GM18909 (cell line): ENCODE measurements around the gene ZFYVE9.

Experiments used
- ATAC-seq: cut with Tn5 transposase; IDR thresholded peaks from one replicate; pipeline ENCODE4 v1.9.1; 2021; ENCODE audit warnings: mild to moderate bottlenecking; ENCODE audit not compliant: unreplicated experiment, poor library complexity

The ZFYVE9 gene

DNA sequence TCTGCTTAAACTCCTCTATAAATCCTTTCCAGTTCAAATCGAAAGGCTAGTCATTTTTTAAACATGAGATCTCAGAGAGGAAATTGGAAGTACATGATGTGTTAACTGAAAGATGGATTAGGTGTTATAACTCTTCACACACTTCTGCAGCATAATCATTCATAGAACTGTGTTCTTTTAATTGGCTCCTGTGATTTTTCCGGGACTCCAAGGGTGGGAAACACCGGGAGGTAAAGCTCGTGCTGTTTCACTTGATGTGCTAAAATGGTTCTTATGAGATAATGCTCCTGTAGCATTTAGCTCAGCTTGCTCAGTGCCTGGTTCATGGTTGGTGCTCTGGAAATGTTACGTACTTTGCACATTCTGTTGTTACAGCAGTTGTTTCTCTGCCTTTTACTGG, 183.9 kb downstream of the ZFYVE9 start:
- no peak for ATAC-seq

DNA sequence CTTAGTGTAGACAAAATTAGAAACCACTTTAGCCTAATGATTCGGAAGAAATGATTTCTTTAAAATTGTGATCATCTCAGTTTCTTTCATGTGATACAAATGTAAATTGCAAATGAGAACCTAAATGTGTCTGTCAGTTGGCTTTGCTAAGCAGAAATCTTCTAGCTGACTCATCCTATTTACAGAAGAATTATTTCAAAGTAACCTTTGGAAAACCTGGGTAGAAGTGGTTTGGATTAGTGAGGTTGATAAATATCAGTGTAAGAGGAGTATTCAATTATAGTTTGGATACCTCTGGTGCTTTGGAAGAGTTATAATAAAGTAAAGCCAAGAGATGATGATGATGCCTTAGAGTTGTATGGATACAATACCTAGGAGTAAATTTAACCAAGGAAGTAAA, 186.7 kb downstream of the ZFYVE9 start:
- no peak for ATAC-seq

- no peak for ATAC-seq
These were observed 190.5 kb downstream of the ZFYVE9 start for GRCh38 chr1:52332411-52332810.

DNA sequence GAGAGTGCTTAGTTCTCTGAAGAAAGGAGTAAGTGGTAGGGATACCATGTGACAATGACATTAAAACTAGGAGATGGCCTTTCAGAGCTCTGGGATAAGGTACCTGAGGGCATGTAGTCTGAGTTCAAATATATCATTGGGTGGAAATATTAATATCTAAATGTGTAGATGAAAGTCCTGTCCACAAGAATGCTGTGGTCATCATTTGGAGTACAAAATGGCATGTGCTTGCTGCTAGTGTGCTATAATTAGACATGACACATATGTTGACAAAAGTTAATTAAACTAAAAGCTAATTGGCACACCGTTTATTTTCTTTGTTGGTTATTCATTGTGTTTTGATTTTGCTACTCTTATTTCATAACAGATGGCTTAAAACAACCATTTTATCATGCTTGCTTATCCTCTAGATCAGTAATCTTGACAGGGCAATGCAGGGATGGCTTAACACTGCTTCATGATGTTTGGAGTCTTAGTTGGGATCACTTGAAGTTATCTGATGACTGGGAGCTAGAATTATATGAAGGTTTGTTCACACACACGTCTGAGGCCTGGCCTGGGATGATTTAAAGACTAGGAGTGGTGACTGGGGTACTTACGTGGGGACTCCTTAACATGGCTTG, 193.1 kb downstream of the ZFYVE9 start:
- no peak for ATAC-seq

- no peak for ATAC-seq
These were observed 195.6 kb downstream of the ZFYVE9 start for GRCh38 chr1:52337439-52337838.

DNA sequence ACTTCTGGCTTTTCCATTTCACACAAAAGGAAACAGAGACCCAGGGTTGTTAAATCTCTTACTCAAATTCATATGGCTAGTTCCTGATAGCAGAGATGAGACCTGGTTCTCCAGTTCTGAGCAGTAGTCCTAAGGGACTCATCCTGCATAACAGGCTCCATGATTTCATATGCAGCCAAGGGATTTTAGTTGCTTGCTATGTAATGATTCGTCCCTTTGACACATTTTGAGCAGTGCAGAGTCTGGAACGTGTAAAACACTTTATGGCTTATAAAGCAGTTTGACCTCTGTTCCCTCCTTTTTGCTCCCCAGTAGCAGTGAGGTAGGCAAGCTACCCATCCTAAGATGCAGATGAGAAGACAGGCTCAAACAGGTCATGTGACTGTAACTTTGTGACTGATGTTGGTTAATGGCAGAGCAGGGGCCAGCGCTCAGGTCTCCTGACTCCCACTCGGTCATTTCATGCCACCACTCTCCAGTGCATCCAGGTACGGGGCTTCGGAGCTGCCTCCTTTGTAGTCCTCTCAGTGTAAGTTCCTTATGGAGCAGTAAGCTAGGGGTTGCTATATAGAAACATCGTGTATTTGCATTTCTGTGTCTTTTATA, 199.9 kb downstream of the ZFYVE9 start:
- no peak for ATAC-seq

- ATAC-seq: no peak
These were observed 202.1 kb downstream of the ZFYVE9 start for GRCh38 chr1:52343979-52344378.

DNA sequence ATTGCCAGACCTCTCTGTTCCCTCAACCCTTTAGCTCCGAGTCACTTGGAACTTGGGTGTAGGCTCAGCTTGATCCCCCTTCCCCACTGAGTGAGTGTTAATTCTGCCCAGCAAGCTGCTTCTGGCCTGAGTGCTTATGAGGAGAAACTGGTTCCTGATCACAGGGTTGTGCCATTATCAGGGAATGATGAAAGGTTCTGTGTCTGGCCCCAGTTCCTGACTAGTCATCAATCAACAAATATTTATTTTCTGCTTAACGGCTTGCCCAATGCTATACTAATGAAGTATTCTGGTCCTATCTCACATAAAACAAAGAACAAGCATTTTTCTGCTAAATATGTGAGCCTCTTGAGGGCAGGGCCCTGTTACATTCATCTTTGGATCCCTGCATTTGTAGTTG, 203.4 kb downstream of the ZFYVE9 start:
- no peak for ATAC-seq

- ATAC-seq: no peak
These were observed 204.8 kb downstream of the ZFYVE9 start for GRCh38 chr1:52346653-52347052.

GRCh38 chr1:52348704-52349300, 206.9 kb downstream of the ZFYVE9 start:
- no peak for ATAC-seq

DNA sequence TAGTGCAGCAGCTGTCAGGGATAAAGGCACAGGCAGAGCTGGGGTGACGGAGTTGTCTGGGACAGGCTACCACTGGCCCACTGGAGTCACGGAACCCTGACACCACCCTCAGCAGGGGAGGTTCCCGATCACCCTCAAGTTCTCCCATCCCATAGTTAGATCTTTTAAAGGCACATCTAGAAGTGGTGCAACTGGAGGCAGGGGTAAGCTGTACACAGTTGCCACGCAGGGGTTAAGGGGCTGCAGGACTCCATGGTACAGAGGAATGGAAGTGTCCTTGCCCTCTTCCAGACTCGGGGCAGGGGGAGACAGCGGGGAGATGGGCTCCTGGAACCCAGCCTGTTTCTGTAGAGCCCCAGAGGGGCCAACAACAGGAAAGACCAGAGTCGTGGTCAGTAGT, 210.8 kb downstream of the ZFYVE9 start:
- ATAC-seq: no peak

- ATAC-seq: no peak
These were observed 213.5 kb downstream of the ZFYVE9 start for GRCh38 chr1:52355436-52355835.

DNA sequence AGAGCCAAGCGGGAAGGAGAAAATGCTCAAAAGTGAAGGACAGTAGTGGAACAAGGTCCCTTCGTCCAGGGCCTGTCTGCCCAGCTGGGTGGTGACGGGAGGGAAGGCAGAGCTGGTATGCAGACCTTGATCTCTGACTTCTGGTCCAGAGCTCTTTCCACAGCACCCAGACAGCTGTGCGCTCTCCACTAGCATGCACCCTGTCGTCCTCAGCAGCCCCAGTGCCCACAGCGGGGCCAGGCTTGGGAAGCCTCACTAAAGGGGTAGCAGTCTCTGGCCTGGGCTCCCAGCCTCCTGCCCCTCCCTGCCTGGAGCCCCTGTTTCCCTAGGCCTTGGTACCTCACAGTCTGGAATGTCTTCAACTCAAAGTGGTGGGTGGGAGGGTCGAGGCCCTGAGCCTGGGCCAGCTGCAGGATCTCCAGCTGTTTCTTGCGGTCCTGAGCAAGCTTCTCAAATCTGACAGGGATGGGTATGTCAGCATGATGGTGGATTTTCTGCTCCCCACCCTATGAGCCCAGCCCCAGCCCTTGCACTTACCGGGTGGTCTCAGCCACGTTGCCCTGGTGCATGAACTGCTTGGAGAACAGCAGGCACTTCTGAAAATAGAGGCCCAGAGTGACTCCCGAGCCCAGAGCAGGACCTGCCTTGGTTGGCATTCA, 214.1 kb downstream of the ZFYVE9 start:
- no peak for ATAC-seq

DNA sequence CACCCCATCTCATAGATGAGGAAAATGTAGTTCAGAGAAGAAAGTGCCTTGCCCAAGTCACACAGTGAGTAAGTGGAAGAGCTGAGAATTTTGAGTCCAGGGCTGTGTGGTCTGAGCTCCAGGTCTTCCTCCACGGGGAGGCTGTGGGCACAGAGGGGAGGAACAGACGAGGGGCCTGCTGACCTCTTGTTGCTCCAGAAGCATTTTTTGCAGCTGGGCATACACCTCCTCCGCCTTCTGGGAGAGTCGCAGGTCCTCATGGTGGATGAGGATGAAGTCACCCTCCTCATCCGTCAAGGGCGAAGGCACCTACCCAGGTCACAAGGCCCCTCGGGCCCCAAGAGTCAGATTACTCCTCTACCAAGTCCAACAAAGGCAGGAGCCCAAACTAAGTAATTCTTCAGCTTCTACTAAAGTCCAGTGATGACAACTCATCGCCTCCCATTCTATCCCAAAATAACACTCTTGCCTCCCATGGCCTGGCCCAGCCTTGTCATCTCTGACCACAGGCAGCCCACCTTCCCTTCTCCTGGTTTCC, 215.0 kb downstream of the ZFYVE9 start:
- no peak for ATAC-seq

GRCh38 chr1:52357397-52357796, 215.5 kb downstream of the ZFYVE9 start:
- no peak for ATAC-seq

- no peak for ATAC-seq
These were observed 217.1 kb downstream of the ZFYVE9 start for GRCh38 chr1:52358851-52359497.

DNA sequence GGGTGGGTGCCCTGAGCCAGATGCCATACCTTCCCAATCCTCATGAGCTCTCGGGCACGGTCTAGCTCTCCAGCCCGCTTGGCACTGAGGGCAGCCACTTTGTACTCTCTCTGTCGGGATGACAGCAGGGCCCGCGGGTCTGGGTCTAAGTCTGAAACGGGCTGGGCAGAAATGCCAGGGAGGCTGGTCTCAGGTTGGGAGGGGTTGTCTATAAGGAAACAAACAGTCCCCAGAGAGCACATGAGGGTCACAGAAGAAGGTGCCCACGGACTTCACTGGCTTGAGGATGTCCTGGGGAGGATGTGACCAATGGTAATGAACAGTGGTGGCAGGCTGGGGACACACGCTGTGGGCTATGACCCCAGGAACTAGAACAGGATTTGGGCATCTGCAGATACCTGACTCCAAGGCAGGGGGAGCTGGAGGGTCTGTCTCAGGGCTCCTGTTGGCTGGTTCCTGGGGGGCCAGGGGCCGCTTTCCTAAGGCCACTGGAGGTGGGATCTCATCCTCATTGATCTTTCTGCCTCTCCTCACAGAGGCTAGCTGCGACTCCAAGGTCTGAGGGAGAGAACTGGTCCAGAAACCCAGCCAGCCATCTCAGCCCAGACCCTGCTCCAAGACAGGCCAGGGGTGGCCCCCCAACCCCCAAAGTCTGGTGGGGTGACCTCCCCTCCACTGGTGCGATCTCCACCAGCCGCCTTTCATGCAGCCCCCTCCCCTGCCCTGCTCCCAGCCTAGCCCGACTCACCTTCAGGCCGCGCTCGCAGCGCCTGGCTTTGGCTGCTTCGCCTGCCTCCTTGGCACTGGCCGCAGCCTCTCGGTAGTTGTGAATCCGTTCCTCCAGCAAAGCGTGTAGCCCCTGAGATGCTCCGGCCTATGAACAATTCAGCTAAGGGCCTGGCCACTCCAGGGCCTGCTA, 218.0 kb downstream of the ZFYVE9 start:
- ATAC-seq: no peak

GRCh38 chr1:52360595-52360968, 218.7 kb downstream of the ZFYVE9 start:
- ATAC-seq: no peak

- ATAC-seq: no peak
These were observed 222.4 kb downstream of the ZFYVE9 start for GRCh38 chr1:52364235-52364839.
